ENCODE results near the gene CD164L2.

GRCh38 chr1:27388337-27389005 lies 5.3 kb upstream of the CD164L2 start:
- no peak for TF ChIP-seq EZH2 (IDR thresholded peaks at IDR 0.05; ENCODE audit: low read depth, unreplicated experiment)
- TF ChIP-seq ETS1 (IDR thresholded peaks at IDR 0.05): no peak
- no peak for TF ChIP-seq POLR2AphosphoS5 (IDR thresholded peaks at IDR 0.05; ENCODE audit: low read depth)
- peak; percentile 88 to 95 for TF ChIP-seq CTCF (conservative IDR thresholded peaks at IDR 0.05; ENCODE audit: low read depth in 2 of 2)
- no peak for TF ChIP-seq REST (IDR thresholded peaks at IDR 0.05; ENCODE audit: unreplicated experiment)
- no peak for TF ChIP-seq STAT1 (IDR thresholded peaks at IDR 0.05; ENCODE audit: unreplicated experiment)
- TF ChIP-seq ZNF331 (CRISPR knock-in tag; IDR thresholded peaks at IDR 0.05; ENCODE audit: low read depth): no peak

Measured in GM23338 (cell line).